Caco-2 (cell line): ENCODE data around the gene TLE2. TPM values are rescaled to one million over a fixed set of nuclear protein-coding genes. Genes with fewer than 3 reads are reported as not detected.

Experiments used
- BruUV-seq: library from RNA; stranded (reverse); fragments of 400-500 nt; replicated peaks from 2 replicates; lab custom pipeline; 2021; lab: Mats Ljungman, UMichigan
- CTCF ChIA-PET: fragments of 300-600 bp; sonication (Branson Sonifier 250); formaldehyde crosslinking; loops from one replicate; lab custom pipeline; 2022; ENCODE audit warnings: antibody characterized with exemption; lab: Charles Lee
- POLR2A ChIA-PET: fragments of 300-600 bp; sonication (Branson Sonifier 250); formaldehyde crosslinking; loops from one replicate; lab custom pipeline; 2022; ENCODE audit warnings: antibody characterized with exemption; lab: Charles Lee
- DNase-seq, 2 experiments: peaks; one replicate each; pipeline versions ENCODE4 v3.0.0 to v3.0.0-alpha.2; 2020 to 2022
- H3K27me3 ChIP-seq: replicated peaks from 2 replicates; pipeline ENCODE4 v1.6.0; 2011; ENCODE audit warnings: low read length; ENCODE audit not compliant: control insufficient read depth, insufficient read depth
- H3K36me3 ChIP-seq: 2 replicates; pipeline ENCODE4 v1.5.1; 2011; ENCODE audit warnings: low read length; ENCODE audit not compliant: control insufficient read depth, insufficient read depth
- H3K4me1 ChIP-seq: fragments of 250-450 bp; sonication (Bioruptor Pico); 2 replicates; pipeline ENCODE4 v1.5.1; 2020; ENCODE audit warnings: mild to moderate bottlenecking
- H3K4me3 ChIP-seq: 2 replicates; pipeline ENCODE4 v1.5.1; 2011; ENCODE audit warnings: low read depth, mild to moderate bottlenecking, control low read depth, low read length
- H3K9me3 ChIP-seq: fragments of 250-450 bp; sonication (Bioruptor Pico); 2 replicates; pipeline ENCODE4 v1.5.1; 2020; ENCODE audit warnings: mild to moderate bottlenecking, moderate library complexity
- H3K27ac Mint-ChIP-seq: one replicate; pipeline ENCODE4 v1.8.0; 2022; ENCODE audit warnings: mixed read lengths; ENCODE audit not compliant: unreplicated experiment
- H3K27me3 Mint-ChIP-seq: one replicate; pipeline ENCODE4 v1.8.0; 2022; ENCODE audit warnings: mixed read lengths; ENCODE audit not compliant: insufficient read depth, unreplicated experiment
- H3K36me3 Mint-ChIP-seq: one replicate; pipeline ENCODE4 v1.8.0; 2022; ENCODE audit warnings: mild to moderate bottlenecking, mixed read lengths; ENCODE audit not compliant: insufficient read depth, unreplicated experiment
- H3K4me1 Mint-ChIP-seq: one replicate; pipeline ENCODE4 v1.8.0; 2022; ENCODE audit warnings: low read depth, mixed read lengths; ENCODE audit not compliant: unreplicated experiment
- H3K4me3 Mint-ChIP-seq: one replicate; pipeline ENCODE4 v1.8.0; 2022; ENCODE audit warnings: mild to moderate bottlenecking, moderate library complexity, mixed read lengths; ENCODE audit not compliant: unreplicated experiment
- H3K9me3 Mint-ChIP-seq: one replicate; pipeline ENCODE4 v1.8.0; 2022; ENCODE audit warnings: mixed read lengths; ENCODE audit not compliant: unreplicated experiment
- CTCF ChIP-seq, 2 experiments: fragments of 200-600 bp in 1 of 2; IDR thresholded peaks; 1 replicate in 1 of 2; 2 replicates in 1 of 2; pipeline versions ENCODE4 v1.5.1 to v1.8.0; 2011 to 2022; ENCODE audit warnings: antibody characterized with exemption in 1 of 2, control low read depth in 1 of 2, inconsistent platforms in 1 of 2, low read depth in 1 of 2, low read length in 1 of 2, mild to moderate bottlenecking in 1 of 2, moderate library complexity in 1 of 2; ENCODE audit not compliant: insufficient read depth in 1 of 2, severe bottlenecking in 1 of 2, unreplicated experiment in 1 of 2
- intact Hi-C: fragments of 100-400 bp; cut with micrococcal nuclease; formaldehyde crosslinking; loops from one replicate; pipeline ENCODE4 v1.10.0; 2022; ENCODE audit not compliant: unreplicated experiment
- total RNA-seq: library from RNA; stranded (reverse); gene quantifications from 2 replicates; pipeline ENCODE4 v1.2.3, GENCODE V29; 2022

TLE2 gene
- total RNA-seq, 1 experiment from 2014 or later = 31.3 TPM

- Histone ChIP-seq H3K36me3 (no peaks in the 10 kb centered on the region), H3K9me3 (no peaks in the 10 kb centered on the region), H3K27me3 (no peaks in the 10 kb centered on the region), H3K4me1 (peaks cover 11% of the 10 kb centered on the region), H3K4me3 (peak overlapping the region; percentile 79)
- POLR2A ChIA-PET = interaction anchor here (0.5 kb wide), 1 partner anchor 77 kb away, joined by 4 read pairs; no protein-coding TSS in a partner anchor
- CTCF ChIA-PET = no interaction called here
- no TSS peak for BruUV-seq
- Mint-ChIP-seq H3K27me3 (no peaks in the 10 kb centered on the region), H3K27ac (no peak overlapping the region), H3K36me3 (peaks cover 4% of the 10 kb centered on the region), H3K4me3 (peak overlapping the region; percentile 72), H3K4me1 (peaks cover 21% of the 10 kb centered on the region), H3K9me3 (no peaks in the 10 kb centered on the region)
- no peak for TF ChIP-seq CTCF (IDR thresholded peaks at IDR 0.05; ENCODE audit: insufficient read depth in 1 of 2, low read depth in 1 of 2, low read length in 1 of 2, severe bottlenecking in 1 of 2, unreplicated experiment in 1 of 2)
- no peak for DNase-seq
- intact Hi-C loops = loop anchor here (2.0 kb wide), 1 partner anchor 65 kb away; no protein-coding TSS in a partner anchor
These were observed 1.1 kb downstream of the TLE2 start for GRCh38 chr19:3027981-3028304.

DNA sequence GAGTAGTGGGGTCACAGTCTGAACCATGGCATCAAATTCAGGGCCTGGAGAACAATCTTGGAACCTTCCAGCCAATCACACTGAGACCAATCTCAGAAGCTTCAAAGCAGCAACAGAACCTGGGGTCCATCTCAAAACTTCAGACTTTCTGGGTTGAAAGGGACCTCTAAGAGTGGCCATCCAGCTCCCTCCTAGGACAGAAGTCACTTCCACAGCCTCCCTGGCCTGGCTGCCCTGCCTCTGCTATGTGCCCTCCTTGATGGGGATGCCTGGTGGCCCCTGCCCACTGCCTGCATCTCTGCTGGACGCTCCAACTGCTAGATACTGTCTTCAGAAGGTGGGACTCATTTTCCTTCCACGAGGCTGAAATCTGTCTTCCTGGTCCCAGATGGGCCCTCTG, 1.8 kb downstream of the TLE2 start:
- intact Hi-C loops = no loop called here
- peaks cover 11% of the 10 kb centered on the region for H3K4me1 ChIP-seq

DNA sequence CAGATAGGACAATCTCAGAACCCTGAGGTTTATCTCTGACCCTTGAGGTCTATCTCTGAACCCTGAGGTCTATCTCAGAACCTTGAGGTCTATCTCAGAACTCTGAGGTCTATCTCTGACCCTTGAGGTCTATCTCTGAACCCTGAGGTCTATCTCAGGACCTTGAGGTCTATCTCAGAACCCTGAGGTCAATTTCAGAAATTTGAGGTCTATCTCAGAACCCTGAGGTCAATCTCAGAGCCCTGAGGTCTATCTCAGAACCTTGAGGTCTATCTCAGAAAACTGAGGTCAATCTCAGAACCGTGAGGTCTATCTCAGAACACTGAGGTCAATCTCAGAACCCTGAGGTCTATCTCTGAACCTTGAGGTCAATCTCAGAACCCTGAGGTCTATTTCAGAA, 2.3 kb downstream of the TLE2 start:
- Mint-ChIP-seq H3K9me3 (no peaks in the 10 kb centered on the region), H3K4me1 (peaks cover 27% of the 10 kb centered on the region), H3K4me3 (no peak overlapping the region), H3K27me3 (no peaks in the 10 kb centered on the region), H3K36me3 (peaks cover 4% of the 10 kb centered on the region), H3K27ac (no peak overlapping the region)
- Histone ChIP-seq H3K36me3 (no peaks in the 10 kb centered on the region), H3K4me1 (peaks cover 11% of the 10 kb centered on the region), H3K27me3 (no peaks in the 10 kb centered on the region), H3K9me3 (no peaks in the 10 kb centered on the region), H3K4me3 (no peak overlapping the region)
- intact Hi-C loops = no loop called here
- BruUV-seq = no TSS peak
- TF ChIP-seq CTCF (IDR thresholded peaks at IDR 0.05; ENCODE audit: insufficient read depth in 1 of 2, low read depth in 1 of 2, low read length in 1 of 2, severe bottlenecking in 1 of 2, unreplicated experiment in 1 of 2) = no peak
- CTCF ChIA-PET = no interaction called here
- POLR2A ChIA-PET = no interaction called here
- DNase-seq = no peak

More for the DNA sequence above, 1.8 kb downstream of the TLE2 start:
- no peaks in the 10 kb centered on the region for H3K9me3 Mint-ChIP-seq
- Histone ChIP-seq H3K4me3 (no peak overlapping the region), H3K9me3 (no peaks in the 10 kb centered on the region), H3K27me3 (no peaks in the 10 kb centered on the region), H3K36me3 (no peaks in the 10 kb centered on the region)
- TF ChIP-seq CTCF (IDR thresholded peaks at IDR 0.05; ENCODE audit: insufficient read depth in 1 of 2, low read depth in 1 of 2, low read length in 1 of 2, severe bottlenecking in 1 of 2, unreplicated experiment in 1 of 2) = no peak
- H3K4me3 Mint-ChIP-seq = no peak overlapping the region
- H3K27me3 Mint-ChIP-seq = no peaks in the 10 kb centered on the region
- no peak for DNase-seq
- BruUV-seq = no TSS peak
- peaks cover 4% of the 10 kb centered on the region for H3K36me3 Mint-ChIP-seq
- H3K27ac Mint-ChIP-seq = no peak overlapping the region
- peaks cover 27% of the 10 kb centered on the region for H3K4me1 Mint-ChIP-seq
- POLR2A ChIA-PET = no interaction called here
- CTCF ChIA-PET = no interaction called here
